Caco-2 (cell line): Measurements from ENCODE around the gene MRPL39. TPM values are rescaled to one million over a fixed set of nuclear protein-coding genes. Genes with fewer than 3 reads are reported as not detected.

Source experiments
- BruUV-seq: library from RNA; stranded (reverse); fragments of 400-500 nt; replicated peaks from 2 replicates; lab custom pipeline; 2021; lab: Mats Ljungman, UMichigan
- CTCF ChIA-PET: fragments of 300-600 bp; sonication (Branson Sonifier 250); formaldehyde crosslinking; loops from one replicate; lab custom pipeline; 2022; ENCODE audit warnings: antibody characterized with exemption; lab: Charles Lee
- POLR2A ChIA-PET: fragments of 300-600 bp; sonication (Branson Sonifier 250); formaldehyde crosslinking; loops from one replicate; lab custom pipeline; 2022; ENCODE audit warnings: antibody characterized with exemption; lab: Charles Lee
- DNase-seq, 2 experiments: peaks; one replicate each; pipeline versions ENCODE4 v3.0.0 to v3.0.0-alpha.2; 2020 to 2022
- H3K27me3 ChIP-seq: replicated peaks from 2 replicates; pipeline ENCODE4 v1.6.0; 2011; ENCODE audit warnings: low read length; ENCODE audit not compliant: control insufficient read depth, insufficient read depth
- H3K36me3 ChIP-seq: 2 replicates; pipeline ENCODE4 v1.5.1; 2011; ENCODE audit warnings: low read length; ENCODE audit not compliant: control insufficient read depth, insufficient read depth
- H3K4me1 ChIP-seq: fragments of 250-450 bp; sonication (Bioruptor Pico); 2 replicates; pipeline ENCODE4 v1.5.1; 2020; ENCODE audit warnings: mild to moderate bottlenecking
- H3K4me3 ChIP-seq: 2 replicates; pipeline ENCODE4 v1.5.1; 2011; ENCODE audit warnings: low read depth, mild to moderate bottlenecking, control low read depth, low read length
- H3K9me3 ChIP-seq: fragments of 250-450 bp; sonication (Bioruptor Pico); 2 replicates; pipeline ENCODE4 v1.5.1; 2020; ENCODE audit warnings: mild to moderate bottlenecking, moderate library complexity
- H3K27ac Mint-ChIP-seq: one replicate; pipeline ENCODE4 v1.8.0; 2022; ENCODE audit warnings: mixed read lengths; ENCODE audit not compliant: unreplicated experiment
- H3K27me3 Mint-ChIP-seq: one replicate; pipeline ENCODE4 v1.8.0; 2022; ENCODE audit warnings: mixed read lengths; ENCODE audit not compliant: insufficient read depth, unreplicated experiment
- H3K36me3 Mint-ChIP-seq: one replicate; pipeline ENCODE4 v1.8.0; 2022; ENCODE audit warnings: mild to moderate bottlenecking, mixed read lengths; ENCODE audit not compliant: insufficient read depth, unreplicated experiment
- H3K4me1 Mint-ChIP-seq: one replicate; pipeline ENCODE4 v1.8.0; 2022; ENCODE audit warnings: low read depth, mixed read lengths; ENCODE audit not compliant: unreplicated experiment
- H3K4me3 Mint-ChIP-seq: one replicate; pipeline ENCODE4 v1.8.0; 2022; ENCODE audit warnings: mild to moderate bottlenecking, moderate library complexity, mixed read lengths; ENCODE audit not compliant: unreplicated experiment
- H3K9me3 Mint-ChIP-seq: one replicate; pipeline ENCODE4 v1.8.0; 2022; ENCODE audit warnings: mixed read lengths; ENCODE audit not compliant: unreplicated experiment
- intact Hi-C: fragments of 100-400 bp; cut with micrococcal nuclease; formaldehyde crosslinking; loops from one replicate; pipeline ENCODE4 v1.10.0; 2022; ENCODE audit not compliant: unreplicated experiment
- total RNA-seq: library from RNA; stranded (reverse); gene quantifications from 2 replicates; pipeline ENCODE4 v1.2.3, GENCODE V29; 2022
- TF ChIP-seq, protein P1 (sequence below), 2 experiments: fragments of 200-600 bp in 1 of 2; IDR thresholded peaks; 1 replicate in 1 of 2; 2 replicates in 1 of 2; pipeline versions ENCODE4 v1.5.1 to v1.8.0; 2011 to 2022; ENCODE audit warnings: antibody characterized with exemption in 1 of 2, control low read depth in 1 of 2, inconsistent platforms in 1 of 2, low read depth in 1 of 2, low read length in 1 of 2, mild to moderate bottlenecking in 1 of 2, moderate library complexity in 1 of 2; ENCODE audit not compliant: insufficient read depth in 1 of 2, severe bottlenecking in 1 of 2, unreplicated experiment in 1 of 2

The MRPL39 gene
- total RNA-seq, 1 experiment from 2014 or later, result 37.3 TPM

DNA sequence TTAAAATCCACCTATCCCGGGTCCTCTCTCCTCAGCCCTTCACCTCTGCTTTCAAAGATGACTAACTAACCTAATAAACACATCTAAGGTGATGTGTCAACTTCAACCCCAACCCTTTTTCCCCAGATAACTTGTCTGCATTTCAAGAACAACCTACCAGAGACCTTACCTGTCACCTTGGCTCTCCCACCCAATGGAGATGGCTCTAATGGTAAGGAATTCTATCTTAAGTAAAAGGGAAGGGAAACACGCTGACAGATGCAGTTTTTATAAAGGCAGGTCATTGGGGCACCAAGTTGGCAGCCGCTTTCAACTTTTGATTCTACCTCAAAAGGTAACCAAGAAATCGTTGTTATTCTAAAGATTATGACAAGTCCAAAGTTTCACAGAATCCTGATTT, 37.6 kb downstream of the MRPL39 start:
- CTCF ChIA-PET, result no interaction called here
- TF ChIP-seq, protein P1, sequence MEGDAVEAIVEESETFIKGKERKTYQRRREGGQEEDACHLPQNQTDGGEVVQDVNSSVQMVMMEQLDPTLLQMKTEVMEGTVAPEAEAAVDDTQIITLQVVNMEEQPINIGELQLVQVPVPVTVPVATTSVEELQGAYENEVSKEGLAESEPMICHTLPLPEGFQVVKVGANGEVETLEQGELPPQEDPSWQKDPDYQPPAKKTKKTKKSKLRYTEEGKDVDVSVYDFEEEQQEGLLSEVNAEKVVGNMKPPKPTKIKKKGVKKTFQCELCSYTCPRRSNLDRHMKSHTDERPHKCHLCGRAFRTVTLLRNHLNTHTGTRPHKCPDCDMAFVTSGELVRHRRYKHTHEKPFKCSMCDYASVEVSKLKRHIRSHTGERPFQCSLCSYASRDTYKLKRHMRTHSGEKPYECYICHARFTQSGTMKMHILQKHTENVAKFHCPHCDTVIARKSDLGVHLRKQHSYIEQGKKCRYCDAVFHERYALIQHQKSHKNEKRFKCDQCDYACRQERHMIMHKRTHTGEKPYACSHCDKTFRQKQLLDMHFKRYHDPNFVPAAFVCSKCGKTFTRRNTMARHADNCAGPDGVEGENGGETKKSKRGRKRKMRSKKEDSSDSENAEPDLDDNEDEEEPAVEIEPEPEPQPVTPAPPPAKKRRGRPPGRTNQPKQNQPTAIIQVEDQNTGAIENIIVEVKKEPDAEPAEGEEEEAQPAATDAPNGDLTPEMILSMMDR (IDR thresholded peaks at IDR 0.05; ENCODE audit: insufficient read depth in 1 of 2, low read depth in 1 of 2, low read length in 1 of 2, severe bottlenecking in 1 of 2, unreplicated experiment in 1 of 2), result no peak
- no peak for DNase-seq
- Histone ChIP-seq H3K4me1 (no peaks in the 10 kb centered on the region), H3K9me3 (no peaks in the 10 kb centered on the region), H3K4me3 (no peak overlapping the region), H3K27me3 (no peaks in the 10 kb centered on the region), H3K36me3 (no peaks in the 10 kb centered on the region)
- intact Hi-C loops, result no loop called here
- Mint-ChIP-seq H3K4me1 (no peaks in the 10 kb centered on the region), H3K27ac (no peak overlapping the region), H3K36me3 (no peaks in the 10 kb centered on the region), H3K9me3 (no peaks in the 10 kb centered on the region), H3K27me3 (no peaks in the 10 kb centered on the region), H3K4me3 (no peak overlapping the region)
- BruUV-seq, result no TSS peak
- POLR2A ChIA-PET, result no interaction called here

DNA sequence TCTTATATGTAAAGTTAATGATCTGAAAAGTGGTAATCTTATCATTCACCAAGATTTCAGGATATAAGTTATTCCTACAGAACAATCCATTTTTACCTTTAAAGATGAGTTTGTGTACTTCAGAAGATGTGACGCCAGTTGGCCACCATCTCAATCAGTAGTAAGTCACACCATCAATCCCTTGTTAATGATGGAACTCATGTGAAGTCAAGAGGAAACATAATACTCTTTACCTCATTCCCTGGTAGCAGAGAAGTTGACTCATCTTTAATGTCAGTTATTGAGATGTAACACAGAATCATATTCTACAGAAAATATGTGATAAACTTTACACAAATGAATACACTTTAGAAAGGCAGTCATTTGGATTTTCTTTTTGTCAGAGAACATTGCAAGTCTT, 38.2 kb downstream of the MRPL39 start:
- DNase-seq, result no peak
- Mint-ChIP-seq H3K4me1 (no peaks in the 10 kb centered on the region), H3K36me3 (no peaks in the 10 kb centered on the region), H3K9me3 (no peaks in the 10 kb centered on the region), H3K27me3 (no peaks in the 10 kb centered on the region), H3K27ac (no peak overlapping the region), H3K4me3 (no peak overlapping the region)
- Histone ChIP-seq H3K9me3 (no peaks in the 10 kb centered on the region), H3K36me3 (no peaks in the 10 kb centered on the region), H3K4me3 (no peak overlapping the region), H3K27me3 (no peaks in the 10 kb centered on the region), H3K4me1 (no peaks in the 10 kb centered on the region)
- intact Hi-C loops, result no loop called here
- ChIA-PET POLR2A (no interaction called here), CTCF (no interaction called here)
- TF ChIP-seq, protein P1 (IDR thresholded peaks at IDR 0.05; ENCODE audit: insufficient read depth in 1 of 2, low read depth in 1 of 2, low read length in 1 of 2, severe bottlenecking in 1 of 2, unreplicated experiment in 1 of 2), result no peak
- BruUV-seq, result no TSS peak

DNA sequence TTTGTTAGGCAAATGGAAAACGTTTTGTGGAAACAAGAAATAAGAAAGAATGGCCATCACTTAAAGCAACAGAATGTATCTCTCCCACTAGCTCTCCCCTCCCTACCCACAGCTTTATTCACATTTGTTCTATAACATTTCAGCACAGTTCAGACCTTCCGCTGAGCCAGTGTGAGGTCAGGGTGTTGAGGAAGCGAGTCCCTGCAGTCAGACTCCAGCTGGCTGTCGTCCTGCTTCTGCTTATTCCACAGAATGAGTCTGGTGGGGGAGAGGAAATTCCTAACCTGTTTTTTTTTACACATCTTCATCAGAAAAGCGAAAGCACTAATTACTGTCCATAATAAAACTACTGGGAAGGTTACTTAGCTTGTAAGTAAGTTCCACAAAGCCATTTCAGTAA, 39.0 kb downstream of the MRPL39 start:
- H3K4me1 ChIP-seq, result no peaks in the 10 kb centered on the region
- no peak for DNase-seq
- intact Hi-C loops, result no loop called here
- CTCF ChIA-PET, result no interaction called here
- H3K27me3 Mint-ChIP-seq, result no peaks in the 10 kb centered on the region
- H3K4me3 Mint-ChIP-seq, result no peak overlapping the region
- BruUV-seq, result no TSS peak
- no peaks in the 10 kb centered on the region for H3K4me1 Mint-ChIP-seq
- no peak overlapping the region for H3K4me3 ChIP-seq
- H3K9me3 Mint-ChIP-seq, result no peaks in the 10 kb centered on the region
- no peak overlapping the region for H3K27ac Mint-ChIP-seq
- H3K36me3 Mint-ChIP-seq, result no peaks in the 10 kb centered on the region
- POLR2A ChIA-PET, result no interaction called here
- H3K9me3 ChIP-seq, result no peaks in the 10 kb centered on the region
- H3K36me3 ChIP-seq, result no peaks in the 10 kb centered on the region
- TF ChIP-seq, protein P1 (IDR thresholded peaks at IDR 0.05; ENCODE audit: insufficient read depth in 1 of 2, low read depth in 1 of 2, low read length in 1 of 2, severe bottlenecking in 1 of 2, unreplicated experiment in 1 of 2), result no peak
- no peaks in the 10 kb centered on the region for H3K27me3 ChIP-seq
